SK-N-SH (cell line): ENCODE results near the gene TESMIN.

Experiments used
- CTCF ChIP-seq: fragments of 200-600 bp; sonication (generic); IDR thresholded peaks from 2 replicates; pipeline ENCODE4 v1.6.1; 2017; ENCODE audit warnings: antibody characterized with exemption, mild to moderate bottlenecking, moderate library complexity
- ELF1 ChIP-seq: IDR thresholded peaks from 2 replicates; pipeline ENCODE4 v1.4.0; 2012
- EP300 ChIP-seq, 2 experiments: IDR thresholded peaks; 2 replicates each; pipeline versions ENCODE4 v1.4.0 to v1.6.1; 2012; ENCODE audit warnings: borderline replicate concordance in 1 of 2, low read depth in 1 of 2, low read length in 1 of 2
- EZH2phosphoT487 ChIP-seq: fragments of 200-600 bp; sonication (generic); IDR thresholded peaks from 2 replicates; pipeline ENCODE4 v1.6.1; 2017; ENCODE audit warnings: low read depth, mixed run types, mild to moderate bottlenecking, antibody characterized with exemption, moderate library complexity, borderline replicate concordance
- FOXM1 ChIP-seq: IDR thresholded peaks from 2 replicates; pipeline ENCODE4 v1.4.0; 2012; ENCODE audit warnings: low read depth, mild to moderate bottlenecking
- IRF3 ChIP-seq: fragments of 150-350 bp; IDR thresholded peaks from 2 replicates; pipeline ENCODE4 v1.6.1; 2016; ENCODE audit warnings: mild to moderate bottlenecking, low read depth, low read length
- NRF1 ChIP-seq: IDR thresholded peaks from 2 replicates; pipeline ENCODE4 v1.6.1; 2012; ENCODE audit warnings: low read depth, mild to moderate bottlenecking, low read length
- POLR2AphosphoS5 ChIP-seq: IDR thresholded peaks from 2 replicates; pipeline ENCODE4 v1.6.1; 2012; ENCODE audit warnings: low read depth, low read length
- RAD21 ChIP-seq: IDR thresholded peaks from 2 replicates; pipeline ENCODE4 v1.6.1; 2012; ENCODE audit warnings: mild to moderate bottlenecking, low read length
- RXRA ChIP-seq: IDR thresholded peaks from 2 replicates; pipeline ENCODE4 v1.4.0; 2012; ENCODE audit warnings: low read depth, mild to moderate bottlenecking, borderline replicate concordance
- SMC3 ChIP-seq: IDR thresholded peaks from 2 replicates; pipeline ENCODE4 v1.6.1; 2012; ENCODE audit warnings: low read depth, low read length, improper control_type of control experiment
- USF1 ChIP-seq: IDR thresholded peaks from 2 replicates; pipeline ENCODE4 v1.4.0; 2012; ENCODE audit warnings: low read depth, borderline replicate concordance
- TF ChIP-seq, protein P1 (sequence below): fragments of 150-350 bp; IDR thresholded peaks from 2 replicates; pipeline ENCODE4 v1.6.1; 2017; ENCODE audit warnings: antibody characterized with exemption, low read length, low read depth, borderline replicate concordance

DNA sequence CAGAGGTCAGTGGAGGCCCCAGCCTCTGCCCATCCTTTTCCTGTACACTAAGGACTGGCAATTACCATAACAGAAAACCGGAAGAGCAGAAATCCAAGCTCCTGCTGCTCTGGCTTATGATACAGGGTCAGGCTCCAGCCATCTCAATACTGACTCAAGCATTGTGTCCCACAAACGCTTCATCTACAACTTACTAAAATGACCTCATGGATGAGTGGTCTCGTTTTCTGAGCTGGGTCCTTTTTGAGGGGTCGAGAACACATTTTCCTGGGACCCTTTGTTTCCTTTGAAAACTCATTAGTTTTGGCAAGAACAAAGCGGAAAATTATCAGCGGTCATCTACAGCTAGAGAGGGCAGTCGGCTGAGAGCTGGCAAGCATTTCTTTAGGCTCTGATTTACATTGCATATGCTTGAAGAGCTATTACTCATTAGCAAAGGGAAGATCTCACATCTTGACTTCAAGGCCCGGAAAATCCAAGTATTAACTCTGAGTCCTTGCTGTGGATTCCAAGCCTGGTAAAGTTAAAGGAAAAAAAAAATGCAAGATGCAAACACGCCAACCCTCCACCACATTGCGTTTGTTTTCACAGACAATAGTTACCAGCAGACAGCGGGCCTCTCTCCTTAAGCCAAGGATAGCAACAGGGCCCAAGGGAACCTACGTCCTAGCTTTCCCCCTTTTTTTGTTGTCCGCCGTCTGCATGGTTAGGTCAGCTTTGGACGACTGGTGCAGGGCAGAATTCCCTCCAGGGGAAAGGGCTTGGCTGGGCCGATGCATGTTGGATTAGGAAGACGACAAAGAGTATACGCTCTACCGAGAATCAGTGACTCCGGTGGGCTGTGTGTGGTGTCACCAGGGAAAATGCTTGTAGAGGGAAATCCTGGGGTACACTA is 1.8 kb downstream of the TESMIN start:
- TF ChIP-seq USF1, result no peak
- no peak for TF ChIP-seq CTCF
- TF ChIP-seq NRF1, result no peak
- TF ChIP-seq RAD21, result no peak
- no peak for TF ChIP-seq EZH2phosphoT487
- TF ChIP-seq IRF3, result no peak
- no peak for TF ChIP-seq POLR2AphosphoS5
- no peak for TF ChIP-seq SMC3
- TF ChIP-seq, protein P1, sequence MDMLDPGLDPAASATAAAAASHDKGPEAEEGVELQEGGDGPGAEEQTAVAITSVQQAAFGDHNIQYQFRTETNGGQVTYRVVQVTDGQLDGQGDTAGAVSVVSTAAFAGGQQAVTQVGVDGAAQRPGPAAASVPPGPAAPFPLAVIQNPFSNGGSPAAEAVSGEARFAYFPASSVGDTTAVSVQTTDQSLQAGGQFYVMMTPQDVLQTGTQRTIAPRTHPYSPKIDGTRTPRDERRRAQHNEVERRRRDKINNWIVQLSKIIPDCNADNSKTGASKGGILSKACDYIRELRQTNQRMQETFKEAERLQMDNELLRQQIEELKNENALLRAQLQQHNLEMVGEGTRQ, result no peak
- TF ChIP-seq RXRA, result no peak
- TF ChIP-seq ELF1, result no peak
- no peak for TF ChIP-seq FOXM1
- no peak for TF ChIP-seq EP300 (IDR thresholded peaks at IDR 0.05; ENCODE audit: borderline replicate concordance in 1 of 2, low read depth in 1 of 2, low read length in 1 of 2)
